Effector CD4-positive, alpha-beta T cell (primary cell): ENCODE measurements around the gene RANBP1.

ENCODE experiments used
- DNase-seq: peaks from one replicate; pipeline ENCODE4 v3.0.0-alpha.2; 2020

Gene RANBP1

GRCh38 chr22:20138868-20139267 lies 23.0 kb downstream of the RANBP1 start:
- no peak for DNase-seq

- no peak for DNase-seq
Measured at GRCh38 chr22:20139391-20140106, 23.6 kb downstream of the RANBP1 start.

GRCh38 chr22:20140107-20140445 lies 24.2 kb downstream of the RANBP1 start:
- DNase-seq, result no peak

GRCh38 chr22:20140521-20140964 lies 24.6 kb downstream of the RANBP1 start:
- no peak for DNase-seq

GRCh38 chr22:20141186-20142077 lies 25.5 kb downstream of the RANBP1 start:
- DNase-seq, result no peak

- DNase-seq, result no peak
Measured at GRCh38 chr22:20142711-20143621, 27.1 kb downstream of the RANBP1 start.

- no peak for DNase-seq
Measured at GRCh38 chr22:20143883-20144665, 28.2 kb downstream of the RANBP1 start.

GRCh38 chr22:20145206-20145831 lies 29.4 kb downstream of the RANBP1 start:
- no peak for DNase-seq

- no peak for DNase-seq
Measured at GRCh38 chr22:20145832-20146223, 29.9 kb downstream of the RANBP1 start.

GRCh38 chr22:20146777-20147176 lies 30.9 kb downstream of the RANBP1 start:
- no peak for DNase-seq

GRCh38 chr22:20147237-20147988 lies 31.5 kb downstream of the RANBP1 start:
- DNase-seq, result no peak

- no peak for DNase-seq
Measured at GRCh38 chr22:20148414-20148813, 32.5 kb downstream of the RANBP1 start.

GRCh38 chr22:20149257-20150250 lies 33.6 kb downstream of the RANBP1 start:
- no peak for DNase-seq

- no peak for DNase-seq
Measured at GRCh38 chr22:20150381-20151275, 34.7 kb downstream of the RANBP1 start, which contains the start of gene CCDC188. CCDC188 (minus strand) TSS chr22:20151055; CDS start chr22:20150986, 69 bp downstream.

- no peak for DNase-seq
Measured at GRCh38 chr22:20151276-20151588, 35.3 kb downstream of the RANBP1 start.

GRCh38 chr22:20152464-20152890 lies 36.6 kb downstream of the RANBP1 start:
- DNase-seq, result no peak

- DNase-seq, result no peak
Measured at GRCh38 chr22:20153945-20154344, 38.0 kb downstream of the RANBP1 start.

GRCh38 chr22:20154602-20155187 lies 38.8 kb downstream of the RANBP1 start:
- no peak for DNase-seq
